OCI-LY1 (cell line): ENCODE measurements around the gene TMEM88.

Experiments used
- EZH2 ChIP-seq: fragments of 200-600 bp; sonication (generic), shearing (Covaris generic); IDR thresholded peaks from 2 replicates; pipeline ENCODE4 v1.8.0; 2017; ENCODE audit warnings: borderline replicate concordance, mixed run types, mild to moderate bottlenecking, antibody characterized with exemption, low read length, moderate library complexity, mixed read lengths
- TF ChIP-seq, protein P1 (sequence below): fragments of 200-600 bp; sonication (generic), shearing (Covaris generic); IDR thresholded peaks from 2 replicates; pipeline ENCODE4 v1.5.1; 2017; ENCODE audit warnings: mild to moderate bottlenecking, antibody characterized with exemption, low read length, moderate library complexity, mixed read lengths

DNA sequence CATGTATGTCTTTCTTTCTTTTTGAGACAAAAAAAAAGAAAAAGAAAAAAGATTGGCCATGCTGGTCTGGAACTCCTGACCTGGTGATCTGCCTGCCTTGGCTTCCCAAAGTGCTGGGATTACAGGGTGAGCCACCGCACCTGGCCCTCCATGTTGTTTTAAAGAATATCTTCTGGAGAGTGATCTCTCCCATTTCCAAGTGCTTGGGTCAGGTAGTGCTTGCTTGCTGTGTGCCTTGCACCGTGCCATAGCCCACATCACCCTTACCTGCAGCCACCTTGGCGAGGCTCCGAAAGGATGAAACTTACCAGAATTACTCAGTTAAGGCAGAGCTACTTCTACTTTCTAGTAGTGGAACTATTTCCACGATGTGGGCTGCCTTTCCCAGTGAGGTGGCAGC lies 39.9 kb upstream of the TMEM88 start:
- no peak for TF ChIP-seq EZH2
- TF ChIP-seq, protein P1, sequence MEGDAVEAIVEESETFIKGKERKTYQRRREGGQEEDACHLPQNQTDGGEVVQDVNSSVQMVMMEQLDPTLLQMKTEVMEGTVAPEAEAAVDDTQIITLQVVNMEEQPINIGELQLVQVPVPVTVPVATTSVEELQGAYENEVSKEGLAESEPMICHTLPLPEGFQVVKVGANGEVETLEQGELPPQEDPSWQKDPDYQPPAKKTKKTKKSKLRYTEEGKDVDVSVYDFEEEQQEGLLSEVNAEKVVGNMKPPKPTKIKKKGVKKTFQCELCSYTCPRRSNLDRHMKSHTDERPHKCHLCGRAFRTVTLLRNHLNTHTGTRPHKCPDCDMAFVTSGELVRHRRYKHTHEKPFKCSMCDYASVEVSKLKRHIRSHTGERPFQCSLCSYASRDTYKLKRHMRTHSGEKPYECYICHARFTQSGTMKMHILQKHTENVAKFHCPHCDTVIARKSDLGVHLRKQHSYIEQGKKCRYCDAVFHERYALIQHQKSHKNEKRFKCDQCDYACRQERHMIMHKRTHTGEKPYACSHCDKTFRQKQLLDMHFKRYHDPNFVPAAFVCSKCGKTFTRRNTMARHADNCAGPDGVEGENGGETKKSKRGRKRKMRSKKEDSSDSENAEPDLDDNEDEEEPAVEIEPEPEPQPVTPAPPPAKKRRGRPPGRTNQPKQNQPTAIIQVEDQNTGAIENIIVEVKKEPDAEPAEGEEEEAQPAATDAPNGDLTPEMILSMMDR: no peak
